Measurements from ENCODE around the gene WNT9B. TPM values are rescaled to one million over a fixed set of nuclear protein-coding genes. Genes with fewer than 3 reads are reported as not detected.

The WNT9B gene
- total and polyA plus RNA-seq, 4 donors, result 0.08 to 0.14 (median 0.10) TPM; not detected in 1

DNA sequence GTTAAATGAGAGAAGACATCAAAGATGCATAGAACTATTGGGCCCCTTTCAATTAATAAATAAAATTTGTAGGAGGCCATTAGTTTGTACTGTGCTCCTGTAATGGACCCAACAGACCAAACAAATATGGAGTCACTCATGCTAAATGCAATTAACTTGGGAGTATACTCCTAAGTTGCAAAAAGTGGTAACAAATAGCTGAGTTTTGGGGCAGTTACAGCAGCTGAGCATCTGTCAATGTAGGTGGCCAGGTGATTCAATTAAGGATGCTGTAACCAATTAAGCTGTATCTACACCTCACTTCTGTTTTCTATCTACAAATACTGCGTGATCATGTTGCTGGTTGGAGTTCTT, 34.9 kb downstream of the WNT9B start:
- TF ChIP-seq, protein P1, sequence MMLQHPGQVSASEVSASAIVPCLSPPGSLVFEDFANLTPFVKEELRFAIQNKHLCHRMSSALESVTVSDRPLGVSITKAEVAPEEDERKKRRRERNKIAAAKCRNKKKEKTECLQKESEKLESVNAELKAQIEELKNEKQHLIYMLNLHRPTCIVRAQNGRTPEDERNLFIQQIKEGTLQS (IDR thresholded peaks at IDR 0.05), result no peak
- TF ChIP-seq, protein P2, sequence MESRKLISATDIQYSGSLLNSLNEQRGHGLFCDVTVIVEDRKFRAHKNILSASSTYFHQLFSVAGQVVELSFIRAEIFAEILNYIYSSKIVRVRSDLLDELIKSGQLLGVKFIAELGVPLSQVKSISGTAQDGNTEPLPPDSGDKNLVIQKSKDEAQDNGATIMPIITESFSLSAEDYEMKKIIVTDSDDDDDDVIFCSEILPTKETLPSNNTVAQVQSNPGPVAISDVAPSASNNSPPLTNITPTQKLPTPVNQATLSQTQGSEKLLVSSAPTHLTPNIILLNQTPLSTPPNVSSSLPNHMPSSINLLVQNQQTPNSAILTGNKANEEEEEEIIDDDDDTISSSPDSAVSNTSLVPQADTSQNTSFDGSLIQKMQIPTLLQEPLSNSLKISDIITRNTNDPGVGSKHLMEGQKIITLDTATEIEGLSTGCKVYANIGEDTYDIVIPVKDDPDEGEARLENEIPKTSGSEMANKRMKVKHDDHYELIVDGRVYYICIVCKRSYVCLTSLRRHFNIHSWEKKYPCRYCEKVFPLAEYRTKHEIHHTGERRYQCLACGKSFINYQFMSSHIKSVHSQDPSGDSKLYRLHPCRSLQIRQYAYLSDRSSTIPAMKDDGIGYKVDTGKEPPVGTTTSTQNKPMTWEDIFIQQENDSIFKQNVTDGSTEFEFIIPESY (IDR thresholded peaks at IDR 0.05), result no peak
- TF ChIP-seq FOXA1 (IDR thresholded peaks at IDR 0.05) (no peak), SP1 (IDR thresholded peaks at IDR 0.05) (no peak), RXRA (IDR thresholded peaks at IDR 0.05) (no peak), EGR1 (IDR thresholded peaks at IDR 0.05; ENCODE audit: low read depth in 2 of 2) (no peak), HNF4A (conservative IDR thresholded peaks at IDR 0.05) (no peak), GABPA (IDR thresholded peaks at IDR 0.05 in 1 of 2, conservative IDR thresholded peaks at IDR 0.05 in 1 of 2) (no peak), RAD21 (IDR thresholded peaks at IDR 0.05) (no peak), YY1 (IDR thresholded peaks at IDR 0.05) (no peak), HNF4G (IDR thresholded peaks at IDR 0.05) (no peak)
- TF ChIP-seq, protein P3, sequence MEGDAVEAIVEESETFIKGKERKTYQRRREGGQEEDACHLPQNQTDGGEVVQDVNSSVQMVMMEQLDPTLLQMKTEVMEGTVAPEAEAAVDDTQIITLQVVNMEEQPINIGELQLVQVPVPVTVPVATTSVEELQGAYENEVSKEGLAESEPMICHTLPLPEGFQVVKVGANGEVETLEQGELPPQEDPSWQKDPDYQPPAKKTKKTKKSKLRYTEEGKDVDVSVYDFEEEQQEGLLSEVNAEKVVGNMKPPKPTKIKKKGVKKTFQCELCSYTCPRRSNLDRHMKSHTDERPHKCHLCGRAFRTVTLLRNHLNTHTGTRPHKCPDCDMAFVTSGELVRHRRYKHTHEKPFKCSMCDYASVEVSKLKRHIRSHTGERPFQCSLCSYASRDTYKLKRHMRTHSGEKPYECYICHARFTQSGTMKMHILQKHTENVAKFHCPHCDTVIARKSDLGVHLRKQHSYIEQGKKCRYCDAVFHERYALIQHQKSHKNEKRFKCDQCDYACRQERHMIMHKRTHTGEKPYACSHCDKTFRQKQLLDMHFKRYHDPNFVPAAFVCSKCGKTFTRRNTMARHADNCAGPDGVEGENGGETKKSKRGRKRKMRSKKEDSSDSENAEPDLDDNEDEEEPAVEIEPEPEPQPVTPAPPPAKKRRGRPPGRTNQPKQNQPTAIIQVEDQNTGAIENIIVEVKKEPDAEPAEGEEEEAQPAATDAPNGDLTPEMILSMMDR (IDR thresholded peaks at IDR 0.05; ENCODE audit: low read depth, low read length, missing input control), result no peak
- TF ChIP-seq, protein P4, sequence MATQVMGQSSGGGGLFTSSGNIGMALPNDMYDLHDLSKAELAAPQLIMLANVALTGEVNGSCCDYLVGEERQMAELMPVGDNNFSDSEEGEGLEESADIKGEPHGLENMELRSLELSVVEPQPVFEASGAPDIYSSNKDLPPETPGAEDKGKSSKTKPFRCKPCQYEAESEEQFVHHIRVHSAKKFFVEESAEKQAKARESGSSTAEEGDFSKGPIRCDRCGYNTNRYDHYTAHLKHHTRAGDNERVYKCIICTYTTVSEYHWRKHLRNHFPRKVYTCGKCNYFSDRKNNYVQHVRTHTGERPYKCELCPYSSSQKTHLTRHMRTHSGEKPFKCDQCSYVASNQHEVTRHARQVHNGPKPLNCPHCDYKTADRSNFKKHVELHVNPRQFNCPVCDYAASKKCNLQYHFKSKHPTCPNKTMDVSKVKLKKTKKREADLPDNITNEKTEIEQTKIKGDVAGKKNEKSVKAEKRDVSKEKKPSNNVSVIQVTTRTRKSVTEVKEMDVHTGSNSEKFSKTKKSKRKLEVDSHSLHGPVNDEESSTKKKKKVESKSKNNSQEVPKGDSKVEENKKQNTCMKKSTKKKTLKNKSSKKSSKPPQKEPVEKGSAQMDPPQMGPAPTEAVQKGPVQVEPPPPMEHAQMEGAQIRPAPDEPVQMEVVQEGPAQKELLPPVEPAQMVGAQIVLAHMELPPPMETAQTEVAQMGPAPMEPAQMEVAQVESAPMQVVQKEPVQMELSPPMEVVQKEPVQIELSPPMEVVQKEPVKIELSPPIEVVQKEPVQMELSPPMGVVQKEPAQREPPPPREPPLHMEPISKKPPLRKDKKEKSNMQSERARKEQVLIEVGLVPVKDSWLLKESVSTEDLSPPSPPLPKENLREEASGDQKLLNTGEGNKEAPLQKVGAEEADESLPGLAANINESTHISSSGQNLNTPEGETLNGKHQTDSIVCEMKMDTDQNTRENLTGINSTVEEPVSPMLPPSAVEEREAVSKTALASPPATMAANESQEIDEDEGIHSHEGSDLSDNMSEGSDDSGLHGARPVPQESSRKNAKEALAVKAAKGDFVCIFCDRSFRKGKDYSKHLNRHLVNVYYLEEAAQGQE (IDR thresholded peaks at IDR 0.05), result no peak
- no peak overlapping the region for H3K4me3 ChIP-seq (ENCODE audit: low read depth in 1 of 3, low read length in 3 of 3)
- WGBS, result 90% methylated on average over 1 of the region's 1 CpG
- H3K36me3 ChIP-seq (ENCODE audit: control insufficient read depth in 4 of 4, insufficient read depth in 3 of 4, low read depth in 1 of 4, low read length in 3 of 4), result no peaks in the 10 kb centered on the region
- H3K27me3 ChIP-seq (ENCODE audit: control insufficient read depth in 4 of 4, insufficient read depth in 4 of 4, low read length in 3 of 4), result no peaks in the 10 kb centered on the region
- no peak overlapping the region for H3K27ac ChIP-seq (ENCODE audit: low read depth in 1 of 2, low read length in 2 of 2)
- H3K9me3 ChIP-seq (ENCODE audit: control insufficient read depth in 4 of 4, low read length in 3 of 4), result no peaks in the 10 kb centered on the region
- H3K4me1 ChIP-seq (ENCODE audit: control insufficient read depth in 4 of 4, insufficient read depth in 4 of 4, low read length in 3 of 4), result no peaks in the 10 kb centered on the region
- no peak for DNase-seq (ENCODE audit: low spot score)
- H3K9ac ChIP-seq (ENCODE audit: low read depth in 1 of 2, low read length in 2 of 2), result no peak overlapping the region

DNA sequence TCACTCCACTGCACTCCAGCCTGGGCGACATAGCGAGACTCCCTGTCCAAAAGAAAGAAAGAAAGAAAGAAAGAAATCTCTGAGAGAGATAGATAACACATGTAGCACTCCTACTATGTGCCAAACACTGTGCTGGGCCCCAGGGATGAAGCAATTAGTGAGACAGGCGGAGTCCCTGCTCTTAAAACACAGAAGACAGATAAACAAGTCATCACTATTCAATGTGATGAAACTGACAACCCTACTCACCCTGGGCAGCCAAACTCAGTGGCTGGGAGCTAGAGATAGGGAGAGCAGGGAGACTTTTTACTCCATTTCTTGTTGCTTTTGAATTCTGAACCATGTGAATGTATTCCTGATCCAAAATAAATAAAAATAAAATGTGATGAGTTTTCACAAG, 36.3 kb downstream of the WNT9B start:
- no peak for DNase-seq (ENCODE audit: low spot score)
- no peaks in the 10 kb centered on the region for H3K36me3 ChIP-seq (ENCODE audit: control insufficient read depth in 4 of 4, insufficient read depth in 3 of 4, low read depth in 1 of 4, low read length in 3 of 4)

More for the DNA sequence above, 36.3 kb downstream of the WNT9B start:
- H3K27ac ChIP-seq (ENCODE audit: low read depth in 1 of 2, low read length in 2 of 2), result no peak overlapping the region
- H3K4me3 ChIP-seq (ENCODE audit: low read depth in 1 of 3, low read length in 3 of 3), result no peak overlapping the region
- H3K27me3 ChIP-seq (ENCODE audit: control insufficient read depth in 4 of 4, insufficient read depth in 4 of 4, low read length in 3 of 4), result no peaks in the 10 kb centered on the region
- no peak overlapping the region for H3K9ac ChIP-seq (ENCODE audit: low read depth in 1 of 2, low read length in 2 of 2)
- H3K9me3 ChIP-seq (ENCODE audit: control insufficient read depth in 4 of 4, low read length in 3 of 4), result no peaks in the 10 kb centered on the region
- TF ChIP-seq RAD21 (IDR thresholded peaks at IDR 0.05) (no peak), YY1 (IDR thresholded peaks at IDR 0.05) (no peak), GABPA (IDR thresholded peaks at IDR 0.05 in 1 of 2, conservative IDR thresholded peaks at IDR 0.05 in 1 of 2) (no peak), SP1 (IDR thresholded peaks at IDR 0.05) (no peak)
- TF ChIP-seq, protein P4 (IDR thresholded peaks at IDR 0.05), result no peak
- TF ChIP-seq, protein P5, sequence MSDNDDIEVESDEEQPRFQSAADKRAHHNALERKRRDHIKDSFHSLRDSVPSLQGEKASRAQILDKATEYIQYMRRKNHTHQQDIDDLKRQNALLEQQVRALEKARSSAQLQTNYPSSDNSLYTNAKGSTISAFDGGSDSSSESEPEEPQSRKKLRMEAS (IDR thresholded peaks at IDR 0.05), result no peak
- TF ChIP-seq, protein P2 (IDR thresholded peaks at IDR 0.05), result no peak
- no peaks in the 10 kb centered on the region for H3K4me1 ChIP-seq (ENCODE audit: control insufficient read depth in 4 of 4, insufficient read depth in 4 of 4, low read length in 3 of 4)
- 95% methylated on average over 3 of the region's 3 CpGs for WGBS

Measured in liver (tissue), 9 donors.